GM19025 (cell line): ENCODE results near the gene WTAP.
"Not testable (repeated sequence)": the region's sequence is repeated elsewhere in the genome, so short reads cannot be mapped to it uniquely, and the experiment has no call there.

Source experiments
- ATAC-seq: cut with Tn5 transposase; IDR thresholded peaks from one replicate; pipeline ENCODE4 v1.9.1; 2021; ENCODE audit warnings: mild to moderate bottlenecking, low read depth, moderate library complexity; ENCODE audit not compliant: unreplicated experiment

The WTAP gene

DNA sequence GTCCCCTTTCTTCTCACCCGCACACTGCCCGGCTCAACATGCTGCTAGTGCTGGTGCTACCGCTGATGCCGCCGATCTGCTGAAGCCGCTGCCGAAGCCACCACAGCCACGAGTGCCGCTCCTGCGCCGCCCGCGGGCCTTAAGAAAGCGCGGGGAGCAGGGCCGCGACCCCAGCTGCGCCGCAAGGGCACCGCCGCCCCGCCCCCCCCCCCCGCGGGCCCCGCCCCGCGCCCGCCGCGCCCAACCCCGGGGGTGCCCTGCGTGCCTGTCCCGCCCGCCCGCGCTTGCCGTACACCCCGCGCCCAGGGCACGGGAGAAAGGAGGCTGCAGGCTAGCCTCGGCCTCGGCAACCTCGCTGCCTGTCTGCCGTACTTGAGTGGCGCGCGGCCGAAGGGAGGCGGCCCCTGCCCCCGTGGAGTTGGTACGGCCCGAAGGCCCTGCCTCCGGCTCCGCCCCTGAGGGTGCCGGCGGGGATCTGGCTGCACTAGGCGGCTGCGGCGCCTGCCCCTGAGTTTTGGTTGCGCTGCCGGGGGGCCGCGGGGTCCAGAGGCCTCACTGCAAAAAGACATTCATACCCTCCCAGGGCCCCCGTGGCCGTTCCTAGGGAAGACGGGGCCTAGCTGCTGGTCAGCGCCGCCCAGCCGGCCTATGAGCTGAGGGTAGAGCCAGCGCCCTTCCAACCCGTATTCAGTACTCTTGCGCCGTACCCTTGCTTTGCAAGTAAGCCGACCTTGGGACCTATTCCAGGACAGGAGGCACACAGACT lies 34.0 kb upstream of the WTAP start, which contains the start of gene SOD2:
Gene SOD2 (minus strand): TSS at position 114 of the 766 bp plus-strand sequence. CDS start 74 bp downstream, at position 40.
- peak; percentile 80 for ATAC-seq

DNA sequence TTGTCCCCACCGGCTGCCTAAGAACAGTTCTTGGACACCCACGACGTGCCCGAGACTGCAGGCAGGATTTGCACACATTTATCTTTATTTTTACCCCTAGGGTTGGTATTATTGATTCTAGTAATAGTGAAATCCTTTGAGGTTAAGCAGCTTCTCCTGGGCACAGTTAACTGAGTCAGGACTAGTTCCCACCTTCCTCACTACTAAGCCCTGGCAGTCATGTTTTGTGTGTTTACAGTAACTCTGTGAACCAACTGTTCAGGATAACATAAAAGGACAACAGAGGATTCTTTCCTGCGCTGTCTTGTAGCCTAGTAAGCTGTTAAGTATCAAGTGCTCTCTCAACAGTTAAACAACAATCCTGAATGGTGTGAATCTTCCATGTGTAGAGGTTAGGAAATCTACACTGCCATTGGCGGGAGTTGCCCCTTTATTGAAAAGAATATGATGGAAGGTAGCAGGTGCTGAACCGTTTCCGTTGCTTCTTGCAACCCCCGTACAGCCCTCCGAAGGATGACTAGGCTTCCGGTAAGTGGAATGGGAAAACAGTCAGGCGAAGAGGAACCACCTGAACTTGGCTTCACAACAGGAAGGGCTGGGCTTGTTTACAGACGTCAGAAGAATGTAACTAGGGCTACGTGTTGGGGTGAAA lies 33.3 kb upstream of the WTAP start:
- ATAC-seq: no peak

DNA sequence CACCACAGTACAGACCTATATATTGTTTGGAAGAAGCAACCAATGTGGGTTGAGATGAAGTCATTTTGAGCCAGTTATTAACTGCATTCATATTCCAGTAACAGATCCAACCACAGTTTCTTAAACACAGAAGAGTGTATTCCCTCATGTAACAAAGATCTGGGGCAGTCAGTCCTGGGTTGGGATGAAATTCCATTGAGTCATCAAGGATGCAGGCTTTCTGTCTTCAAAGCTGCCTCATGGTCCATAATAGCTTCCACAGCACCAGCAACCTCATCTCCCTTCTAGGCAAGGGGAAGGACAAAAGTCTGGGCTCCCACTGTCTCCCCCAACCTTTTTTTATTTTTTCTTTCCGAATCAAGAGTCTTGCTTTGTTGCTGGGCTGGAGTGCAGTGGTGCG lies 31.3 kb upstream of the WTAP start:
- no peak for ATAC-seq

DNA sequence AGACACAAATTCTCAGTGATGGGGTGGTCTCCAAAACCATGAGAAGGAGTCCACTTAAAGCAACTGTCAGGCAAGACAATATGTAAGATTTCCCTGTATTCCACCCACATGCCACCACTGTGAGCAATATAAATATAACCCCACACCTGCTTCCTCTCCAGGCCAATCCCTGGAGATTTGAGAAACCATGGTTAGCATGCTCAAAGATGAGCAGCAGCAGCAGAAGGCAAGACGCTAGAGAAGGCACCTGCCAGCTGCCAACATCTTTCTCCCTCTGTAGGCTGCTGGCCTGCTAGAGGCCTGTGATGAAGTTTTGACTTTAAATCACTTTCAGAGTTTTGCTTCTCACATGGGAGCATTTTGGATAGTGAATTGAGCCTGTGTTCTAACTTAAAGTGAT lies 26.3 kb upstream of the WTAP start:
- no peak for ATAC-seq

DNA sequence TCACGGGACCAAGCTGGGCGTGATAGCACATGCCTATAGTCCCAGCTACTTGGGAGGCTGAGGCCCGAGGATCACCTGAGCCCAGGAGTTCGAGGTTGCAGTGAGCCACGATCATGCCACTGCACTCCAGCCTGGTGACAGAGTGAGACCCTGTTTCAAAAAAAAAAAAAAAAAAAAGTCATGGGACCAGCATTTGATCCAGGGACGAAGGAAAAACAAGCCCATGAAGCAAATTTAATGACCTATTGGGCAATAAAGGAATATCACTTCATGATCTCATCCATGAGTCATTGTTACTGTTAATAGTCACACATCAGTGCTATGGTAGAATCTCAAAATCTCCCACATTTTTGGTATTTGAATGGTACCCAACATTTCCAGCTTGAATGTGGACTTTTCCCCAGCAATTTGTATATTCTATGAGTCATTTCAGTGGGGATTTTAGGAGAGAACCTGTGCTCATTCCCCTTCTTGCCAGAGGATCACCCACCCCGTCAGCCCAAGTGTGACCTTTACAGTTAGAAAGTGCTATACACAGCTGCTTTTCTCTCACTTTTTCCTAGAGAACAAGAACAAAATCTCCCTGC lies 25.8 kb upstream of the WTAP start:
- ATAC-seq: no peak

DNA sequence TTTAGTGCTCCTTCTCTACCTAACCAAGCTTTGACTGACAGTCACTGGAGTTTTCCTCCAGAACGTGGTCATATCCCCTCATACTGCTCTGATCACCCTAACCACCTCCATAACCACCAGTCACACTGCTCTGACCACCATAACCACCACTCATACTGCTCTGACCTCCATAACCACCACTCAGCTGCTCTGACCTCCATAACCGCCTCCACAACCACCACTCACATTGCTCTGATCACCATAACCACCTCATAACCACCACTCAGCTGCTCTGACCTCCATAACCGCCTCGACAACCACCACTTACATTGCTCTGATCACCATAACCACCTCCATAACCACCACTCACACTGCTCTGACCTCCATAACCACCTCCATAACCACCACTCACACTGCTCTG lies 16.7 kb upstream of the WTAP start:
- not testable (repeated sequence) for ATAC-seq

DNA sequence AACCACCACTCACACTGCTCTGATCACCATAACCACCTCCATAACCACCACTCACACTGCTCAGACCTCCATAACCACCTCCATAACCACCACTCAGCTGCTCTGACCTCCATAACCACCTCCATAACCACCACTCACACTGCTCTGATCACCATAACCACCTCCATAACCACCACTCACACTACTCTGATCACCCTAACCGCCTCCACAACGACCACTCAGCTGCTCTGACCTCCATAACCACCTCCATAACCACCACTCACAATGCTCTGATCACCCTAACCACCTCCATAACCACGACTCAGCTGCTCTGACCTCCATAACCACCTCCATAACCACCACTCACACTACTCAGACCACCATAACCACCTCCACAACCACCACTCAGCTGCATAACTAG lies 14.9 kb upstream of the WTAP start:
- not testable (repeated sequence) for ATAC-seq

DNA sequence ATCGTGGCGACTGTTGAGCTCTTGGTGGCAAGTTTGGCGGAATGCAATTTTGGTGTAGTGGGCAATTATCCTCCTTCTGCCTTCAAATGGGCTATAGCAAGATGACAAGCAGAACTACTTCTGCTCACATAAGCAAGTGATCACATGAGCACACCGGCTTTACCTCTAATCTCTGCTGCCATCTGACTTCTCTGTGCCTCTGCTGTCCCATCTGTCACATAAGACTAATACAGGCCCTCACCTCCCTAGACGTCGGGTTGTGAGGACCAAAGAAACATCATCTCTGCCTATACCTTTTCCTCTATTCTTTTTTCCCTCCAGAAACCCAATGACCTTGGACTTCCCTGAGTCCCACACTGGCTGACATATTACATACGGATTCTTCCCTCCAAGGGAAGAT lies 13.3 kb upstream of the WTAP start:
- no peak for ATAC-seq

DNA sequence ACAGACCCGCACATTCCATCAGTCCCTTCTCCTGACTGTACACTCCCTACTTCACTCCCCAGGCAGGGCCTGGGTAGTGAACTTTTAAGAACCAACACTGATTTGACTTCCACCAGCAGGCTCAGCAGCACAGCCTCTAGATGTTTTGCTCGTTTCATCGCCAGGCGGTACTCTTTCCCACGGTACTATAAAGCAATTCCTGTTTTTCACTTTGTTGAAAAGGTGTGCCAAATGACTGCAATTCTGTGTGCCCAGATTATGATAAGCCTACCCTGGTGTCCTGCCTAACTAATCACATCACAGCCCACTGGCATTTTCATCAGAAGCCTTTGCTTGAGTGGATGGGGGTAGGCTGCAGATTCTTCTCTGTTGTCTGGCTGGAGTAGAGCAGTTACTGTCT lies 12.9 kb upstream of the WTAP start:
- ATAC-seq: no peak

DNA sequence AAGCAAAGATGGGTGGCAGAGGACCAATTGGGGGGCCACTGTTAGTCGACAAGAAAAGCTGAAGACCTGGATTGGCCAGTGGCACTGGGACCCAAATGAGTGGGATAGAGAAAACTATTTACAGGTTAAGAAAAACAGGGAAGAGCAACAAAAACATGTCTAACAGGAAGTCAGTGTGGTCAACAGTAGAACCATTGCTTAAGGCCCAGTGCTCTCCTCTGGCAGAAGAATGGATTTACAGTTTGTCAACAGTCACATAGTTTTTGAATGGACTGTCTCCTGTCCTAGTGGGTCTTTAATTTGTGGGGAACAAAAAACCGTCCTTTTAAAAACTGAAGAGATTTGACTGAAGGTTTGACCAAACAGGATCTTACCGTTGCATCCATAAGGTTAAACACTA lies 12.1 kb upstream of the WTAP start:
- no peak for ATAC-seq

DNA sequence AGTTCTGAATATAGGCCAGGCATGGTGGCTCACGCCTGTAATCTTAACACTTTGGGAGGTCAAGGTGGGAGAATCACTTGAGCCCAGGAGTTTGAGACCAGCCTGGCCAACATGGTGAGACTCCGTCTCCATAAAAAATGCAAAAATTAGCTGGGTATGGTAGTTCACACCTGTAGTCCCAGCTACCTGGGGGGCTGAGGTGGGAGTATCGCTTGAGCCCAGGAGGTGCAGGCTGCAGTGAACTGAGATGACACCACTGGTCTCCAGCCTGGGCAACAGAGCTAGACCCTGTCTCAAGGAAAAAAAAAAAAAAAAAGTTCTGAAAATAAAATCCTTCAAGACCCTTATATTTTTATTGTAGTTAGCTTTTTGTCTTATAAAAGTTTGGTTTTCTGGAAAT lies 11.7 kb upstream of the WTAP start:
- ATAC-seq: no peak

DNA sequence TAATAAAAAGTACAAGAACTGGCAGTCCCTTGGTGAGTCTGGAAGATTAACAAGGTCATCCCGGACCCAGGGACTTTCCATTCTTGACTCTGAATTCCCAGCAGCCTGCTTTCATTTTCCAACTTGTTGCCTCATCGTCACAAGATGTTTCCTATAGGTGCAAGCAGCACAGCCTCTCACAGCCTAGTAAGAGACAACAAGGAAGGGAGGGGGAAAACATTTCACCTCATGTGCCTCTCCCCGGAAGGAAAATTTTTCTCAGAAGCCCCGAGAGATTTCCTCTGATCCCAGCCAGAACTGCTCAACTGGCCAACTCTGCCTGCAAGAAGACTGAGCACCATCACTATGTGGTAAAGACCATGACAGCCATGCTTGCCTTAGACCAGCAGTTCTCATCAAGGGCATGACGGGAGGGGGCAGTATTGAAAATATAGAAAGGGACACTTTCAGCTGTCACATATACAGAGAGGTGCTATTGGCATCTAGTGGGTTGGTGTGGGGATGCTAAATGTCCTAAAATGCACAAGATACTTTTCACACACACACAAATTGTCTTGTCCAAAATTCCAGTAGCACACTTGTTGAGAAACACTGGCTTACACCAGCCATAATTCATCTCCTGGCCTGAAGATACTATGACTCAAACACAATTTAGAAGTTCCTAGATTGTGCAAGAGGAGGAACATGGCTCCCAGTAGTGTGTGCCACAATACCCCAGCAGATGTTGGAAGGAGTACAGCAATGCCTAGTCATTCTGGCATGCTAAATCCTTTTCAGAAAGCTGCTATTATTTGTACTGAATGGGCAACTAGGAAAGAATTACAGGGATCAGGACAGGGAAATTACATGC lies 10.8 kb upstream of the WTAP start:
- ATAC-seq: no peak

DNA sequence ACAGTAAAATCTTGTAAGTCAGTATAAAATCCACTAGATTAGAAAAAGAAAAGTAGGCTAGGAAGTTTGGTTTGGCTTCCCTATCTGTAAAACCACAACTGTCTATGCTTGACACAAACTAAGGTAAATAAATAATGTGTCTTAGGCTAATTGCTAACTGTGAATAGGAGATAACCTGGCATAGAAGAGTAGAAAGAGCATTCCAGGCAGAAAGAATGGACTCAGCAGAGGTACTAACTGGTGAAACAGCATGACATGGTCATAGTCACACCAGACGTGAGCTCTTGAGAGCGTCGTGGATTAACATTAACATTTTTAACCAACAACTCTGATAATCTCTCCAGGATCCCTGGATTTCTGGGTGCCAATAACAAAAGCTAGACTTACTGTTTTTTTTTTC lies 8.7 kb upstream of the WTAP start:
- ATAC-seq: no peak

DNA sequence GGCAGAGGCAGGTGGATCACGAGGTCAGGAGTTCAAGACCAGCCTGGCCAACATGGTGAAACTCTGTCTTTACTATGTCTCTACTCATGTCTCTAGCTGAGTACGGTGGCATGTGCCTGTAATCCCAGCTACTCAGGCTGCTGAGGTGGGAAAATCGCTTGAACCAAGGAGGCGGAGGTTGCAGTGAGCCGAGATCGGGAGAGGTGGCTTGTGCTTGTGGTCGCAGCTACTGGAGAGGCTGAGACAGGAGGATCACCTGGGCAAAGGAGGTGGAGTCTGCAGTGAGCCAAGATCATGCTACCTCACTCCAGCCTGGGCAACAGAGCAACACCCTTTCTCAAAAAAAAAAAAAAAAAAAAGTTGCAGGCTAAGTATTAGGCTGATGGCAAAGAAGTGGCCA lies 8.0 kb upstream of the WTAP start:
- no peak for ATAC-seq

DNA sequence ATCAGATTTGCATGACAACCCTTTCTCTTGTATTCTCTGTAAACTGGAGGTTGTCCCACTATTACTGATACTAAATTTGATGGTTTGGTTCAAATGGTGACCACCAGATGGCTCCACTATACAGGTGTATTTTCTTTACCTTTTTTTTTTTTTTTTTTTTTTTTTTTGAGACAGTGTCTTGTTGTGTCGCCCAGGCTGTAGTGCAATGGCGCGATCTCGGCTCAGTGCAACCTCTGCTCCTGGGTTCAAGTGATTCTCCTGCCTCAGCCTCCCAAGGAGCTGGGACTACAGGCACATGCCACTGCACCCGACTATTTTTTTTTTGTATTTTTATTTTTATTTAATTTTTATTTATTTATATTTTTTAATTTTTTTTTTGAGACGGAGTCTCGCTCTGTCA lies 6.6 kb upstream of the WTAP start:
- ATAC-seq: no peak

DNA sequence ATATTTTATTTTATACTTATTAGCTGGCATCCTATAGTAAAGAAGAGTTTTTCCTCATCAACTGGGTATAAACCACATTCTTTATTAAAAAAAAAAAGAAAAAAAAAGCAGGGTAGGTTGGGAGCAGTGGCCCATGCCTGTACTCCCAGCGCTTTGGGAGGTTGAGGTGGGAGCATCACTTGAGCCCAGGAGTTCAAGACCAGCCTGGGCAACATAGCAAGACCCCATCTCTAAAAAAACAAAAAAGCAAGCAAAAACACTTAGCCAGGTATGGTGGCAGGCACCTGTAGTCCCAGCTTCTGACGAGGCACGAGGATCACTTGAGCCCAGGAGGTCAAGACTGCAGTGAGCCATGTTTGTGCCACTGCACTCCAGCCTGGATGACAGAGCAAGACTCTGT lies 5.3 kb upstream of the WTAP start:
- not testable (repeated sequence) for ATAC-seq

DNA sequence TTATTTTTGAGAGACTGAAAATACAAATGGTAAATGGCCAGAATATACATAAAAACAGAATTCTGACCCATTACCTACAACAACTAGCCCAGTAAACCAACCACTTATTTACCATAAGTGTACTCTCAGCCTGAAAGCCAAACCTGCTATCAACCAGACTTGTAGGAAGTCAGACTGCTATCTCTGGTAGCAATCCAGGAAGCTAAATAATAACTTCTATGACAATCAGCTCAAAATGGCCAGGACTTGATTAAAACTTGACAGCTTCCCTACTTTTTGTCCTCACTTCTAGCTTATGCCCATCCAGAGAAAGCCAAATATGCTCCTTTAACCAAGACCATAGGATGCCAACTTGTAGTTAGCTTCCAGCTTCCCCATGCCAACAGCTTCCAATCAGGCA lies 4.7 kb upstream of the WTAP start:
- no peak for ATAC-seq

DNA sequence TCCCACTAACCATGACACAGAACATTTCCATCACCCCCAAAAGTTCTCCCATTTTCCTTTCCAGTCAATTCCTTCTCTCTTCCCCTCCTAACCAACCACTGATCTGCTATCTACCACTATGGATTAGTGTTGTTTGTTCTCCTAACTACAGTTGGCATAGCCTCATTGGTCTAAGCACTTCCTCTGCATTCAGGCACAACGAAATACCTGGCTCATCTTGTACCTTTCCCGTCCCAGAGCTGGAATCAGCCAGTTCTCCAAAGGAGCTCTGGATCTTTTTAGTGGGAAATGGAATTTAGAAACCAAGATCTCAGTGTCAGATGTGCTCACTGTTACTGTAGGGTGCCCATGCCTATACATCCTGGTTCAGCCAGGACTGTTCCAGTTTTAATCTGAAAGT lies 4.0 kb upstream of the WTAP start:
- no peak for ATAC-seq

DNA sequence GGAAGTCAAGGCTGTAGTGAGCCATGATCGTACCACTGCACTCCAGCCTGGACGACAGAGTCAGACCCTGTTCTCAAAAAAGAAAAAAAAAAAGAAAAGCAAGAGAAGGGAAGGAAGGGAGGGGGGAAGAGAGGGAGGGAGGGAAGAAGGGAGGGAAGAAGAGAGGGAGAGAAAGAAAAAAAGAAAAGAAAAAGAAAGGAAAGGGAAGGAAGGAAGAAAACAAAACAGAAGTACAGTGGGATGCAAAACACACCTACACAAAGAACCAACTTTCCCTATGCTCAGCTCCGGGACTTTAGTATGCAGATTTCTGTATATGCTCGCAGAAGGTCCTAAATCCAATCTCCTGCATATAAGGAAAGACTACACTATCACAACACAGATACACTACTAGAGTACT lies 2.5 kb upstream of the WTAP start:
- no peak for ATAC-seq

DNA sequence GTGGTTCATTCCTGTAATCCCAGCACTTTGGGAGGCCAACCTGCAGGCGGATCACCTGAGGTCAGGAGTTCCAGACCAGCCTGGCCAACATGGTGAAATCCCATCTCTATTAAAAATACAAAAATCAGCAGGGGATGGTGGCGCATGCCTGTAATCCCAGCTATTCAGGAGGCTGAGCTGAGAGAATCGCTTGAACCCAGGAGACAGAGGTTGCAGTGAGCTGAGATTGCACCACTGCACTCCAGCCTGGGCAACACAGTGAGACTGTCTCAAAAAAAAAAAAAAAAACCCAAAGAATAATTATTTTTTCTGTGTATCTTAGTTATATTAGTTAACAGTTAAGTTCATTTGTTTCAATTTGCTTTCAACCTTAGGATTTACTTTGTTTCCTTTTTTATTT lies 2.1 kb upstream of the WTAP start:
- not testable (repeated sequence) for ATAC-seq
